Measurements from ENCODE around the gene APOB. TPM values are rescaled to one million over a fixed set of nuclear protein-coding genes. Genes with fewer than 3 reads are reported as not detected.

The APOB gene
- total RNA-seq, 4 donors from 2014 or later = 14.0 to 2,659 (median 1,284) TPM

DNA sequence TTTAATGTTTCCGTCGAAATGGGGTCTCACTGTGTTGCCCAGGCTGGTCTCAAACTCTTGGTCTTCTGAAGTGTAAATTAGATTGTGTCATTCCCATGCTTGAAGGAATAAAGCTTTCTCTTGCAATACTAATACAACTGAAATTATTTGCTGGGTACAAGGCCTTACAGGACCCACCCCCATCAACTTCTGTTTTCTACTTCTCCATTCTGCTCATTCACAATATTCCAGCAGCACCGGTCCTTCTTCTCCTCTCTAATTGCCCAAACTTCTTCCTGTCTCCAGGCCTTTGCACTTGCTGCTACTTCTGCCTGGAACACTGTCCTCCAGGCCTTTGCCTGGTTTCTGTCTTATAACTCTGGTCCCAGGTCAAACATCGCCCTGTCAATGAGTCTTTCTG lies 73.8 kb downstream of the APOB start:
- TF ChIP-seq POLR2A (IDR thresholded peaks at IDR 0.05) = no peak
- TF ChIP-seq CTCF (IDR thresholded peaks at IDR 0.05) = no peak
- Histone ChIP-seq H3K4me3 (no peak overlapping the region), H3K27me3 (no peaks in the 10 kb centered on the region), H3K27ac (no peak overlapping the region), H3K4me1 (no peaks in the 10 kb centered on the region), H3K36me3 (no peaks in the 10 kb centered on the region), H3K9me3 (no peaks in the 10 kb centered on the region)
- no peak for DNase-seq

GRCh38 chr2:20966061-20966595 lies 77.7 kb downstream of the APOB start:
- no peak for DNase-seq
- no peak for TF ChIP-seq POLR2A (IDR thresholded peaks at IDR 0.05)

DNA sequence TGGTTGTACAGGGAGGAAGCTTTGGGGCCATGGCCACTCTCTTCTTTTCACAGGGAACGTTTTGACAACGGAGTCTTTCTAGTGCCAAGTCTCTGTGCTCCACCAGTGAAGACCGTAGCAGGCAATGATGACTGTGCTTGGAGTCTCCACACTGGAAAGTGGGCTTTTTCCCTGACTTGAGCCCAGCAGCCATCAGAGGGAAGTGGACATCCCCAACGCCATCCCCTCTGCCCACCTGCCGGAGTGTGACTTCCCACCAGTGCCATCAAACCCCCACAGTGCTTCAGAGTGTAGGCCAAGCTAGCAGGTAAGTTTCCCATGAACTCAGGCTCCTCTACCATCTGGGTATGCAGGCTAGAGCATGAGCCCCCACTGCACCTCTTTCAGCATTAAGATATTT lies 78.7 kb downstream of the APOB start:
- H3K27me3 ChIP-seq = no peaks in the 10 kb centered on the region
- TF ChIP-seq CTCF (IDR thresholded peaks at IDR 0.05) = no peak
- no peak for TF ChIP-seq POLR2A (IDR thresholded peaks at IDR 0.05)
- H3K27ac ChIP-seq = no peak overlapping the region
- no peaks in the 10 kb centered on the region for H3K4me1 ChIP-seq
- no peak overlapping the region for H3K4me3 ChIP-seq
- H3K9me3 ChIP-seq = no peaks in the 10 kb centered on the region
- DNase-seq = no peak
- H3K36me3 ChIP-seq = no peaks in the 10 kb centered on the region

More at GRCh38 chr2:20966061-20966595, 77.7 kb downstream of the APOB start:
- Histone ChIP-seq H3K4me1 (no peaks in the 10 kb centered on the region), H3K27me3 (no peaks in the 10 kb centered on the region), H3K27ac (no peak overlapping the region), H3K36me3 (no peaks in the 10 kb centered on the region), H3K4me3 (no peak overlapping the region), H3K9me3 (no peaks in the 10 kb centered on the region)

- no peaks in the 10 kb centered on the region for H3K4me1 ChIP-seq
- no peaks in the 10 kb centered on the region for H3K36me3 ChIP-seq
- TF ChIP-seq CTCF (IDR thresholded peaks at IDR 0.05) = no peak
- TF ChIP-seq POLR2A (IDR thresholded peaks at IDR 0.05) = no peak
- no peaks in the 10 kb centered on the region for H3K27me3 ChIP-seq
- DNase-seq = no peak
- no peak overlapping the region for H3K27ac ChIP-seq
- H3K9me3 ChIP-seq = no peaks in the 10 kb centered on the region
- no peak overlapping the region for H3K4me3 ChIP-seq
Observed at GRCh38 chr2:20963867-20964266, 80.0 kb downstream of the APOB start.

DNA sequence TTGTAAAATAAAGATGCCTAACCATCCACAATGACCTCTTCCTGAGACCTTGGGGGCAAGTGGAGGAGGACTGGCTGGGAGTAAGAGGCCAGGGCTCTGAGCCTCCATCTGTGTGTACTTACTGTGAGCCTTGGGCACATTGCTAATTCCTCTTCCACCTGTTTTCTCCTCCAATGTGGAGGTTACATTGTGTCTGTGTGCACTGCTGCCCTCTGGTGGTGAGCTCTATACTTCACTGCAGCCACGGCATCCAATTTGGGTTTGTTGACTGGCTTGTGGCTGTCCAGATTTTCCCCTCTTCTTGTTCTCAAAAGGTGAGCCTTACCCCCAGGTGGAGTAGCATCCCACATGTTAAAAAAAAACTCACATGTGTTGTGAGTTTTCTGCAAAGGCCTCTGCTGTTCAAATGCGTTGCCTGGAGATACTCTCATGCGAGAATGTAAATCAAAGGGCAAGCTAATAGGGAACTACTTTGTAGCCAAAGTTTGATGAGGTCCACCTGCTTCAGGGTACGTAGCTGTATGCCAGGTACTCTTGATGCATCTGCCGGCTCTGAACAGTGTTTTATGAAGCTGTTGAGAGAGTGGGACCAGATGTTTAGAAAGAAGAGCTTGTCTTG lies 80.8 kb downstream of the APOB start:
- no peaks in the 10 kb centered on the region for H3K27me3 ChIP-seq
- TF ChIP-seq POLR2A (IDR thresholded peaks at IDR 0.05) (no peak), CTCF (IDR thresholded peaks at IDR 0.05) (peak; percentile 53 to 82 (median 78))
- no peaks in the 10 kb centered on the region for H3K4me1 ChIP-seq
- peak; percentile 72 to 87 (median 73) for DNase-seq
- no peak overlapping the region for H3K27ac ChIP-seq
- no peaks in the 10 kb centered on the region for H3K36me3 ChIP-seq
- H3K4me3 ChIP-seq = no peak overlapping the region
- H3K9me3 ChIP-seq = no peaks in the 10 kb centered on the region

DNA sequence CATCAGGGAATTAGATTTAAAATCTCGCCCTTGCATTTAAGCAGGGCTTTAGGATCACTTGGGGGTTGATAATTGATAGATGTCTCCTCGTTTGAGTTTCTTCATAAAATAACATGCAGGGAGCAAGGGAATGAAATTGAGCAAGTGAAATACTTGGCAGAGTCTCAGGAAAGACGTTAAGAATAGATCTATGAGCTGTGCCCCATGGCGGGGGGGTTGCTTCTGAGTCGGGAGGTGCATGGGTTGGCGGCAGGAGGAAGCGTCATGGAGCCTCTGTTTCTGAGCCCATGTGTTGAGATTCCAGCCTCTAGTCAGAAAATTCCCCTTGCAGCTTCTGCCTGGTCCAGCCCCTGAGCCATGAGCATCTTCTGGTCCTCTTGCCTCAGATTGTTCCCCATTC lies 82.0 kb downstream of the APOB start:
- Histone ChIP-seq H3K9me3 (no peaks in the 10 kb centered on the region), H3K27me3 (no peaks in the 10 kb centered on the region), H3K36me3 (no peaks in the 10 kb centered on the region), H3K27ac (no peak overlapping the region), H3K4me3 (no peak overlapping the region), H3K4me1 (no peaks in the 10 kb centered on the region)
- TF ChIP-seq POLR2A (IDR thresholded peaks at IDR 0.05) = no peak
- TF ChIP-seq CTCF (IDR thresholded peaks at IDR 0.05) = no peak
- no peak for DNase-seq

Data from Peyer's patch (tissue), 4 donors.